ENCODE data around the gene TRPV3.
"Not testable (repeated sequence)": the region's sequence is repeated elsewhere in the genome, so short reads cannot be mapped to it uniquely, and the experiment has no call there.

Gene TRPV3

GRCh38 chr17:3471599-3471998, 86.0 kb downstream of the TRPV3 start, which contains the start of gene SPATA22:
Gene SPATA22 (minus strand): TSS chr17:3471819. CDS start chr17:3469325, 2,494 bp downstream.
- no peaks in the 10 kb centered on the region for H3K4me1 ChIP-seq (ENCODE audit: control insufficient read depth, insufficient read depth, low read length)
- H3K27ac ChIP-seq (ENCODE audit: low read length): no peak within 1 kb of the TSS
- no peak within 1 kb of the TSS for H3K4me3 ChIP-seq (ENCODE audit: low read length in 2 of 2)
- no peaks in the 10 kb centered on the region for H3K9me3 ChIP-seq (ENCODE audit: control insufficient read depth in 2 of 2, low read length in 2 of 2)
- H3K27me3 ChIP-seq (ENCODE audit: control insufficient read depth in 1 of 2, insufficient read depth in 2 of 2, low read length in 2 of 2): no peaks in the 10 kb centered on the region
- H3K36me3 ChIP-seq (ENCODE audit: control insufficient read depth in 2 of 2, insufficient read depth in 2 of 2, low read length in 2 of 2): no peaks in the 10 kb centered on the region
- H3K9ac ChIP-seq (ENCODE audit: low read length in 2 of 2): no peak within 1 kb of the TSS

- H3K4me3 ChIP-seq (ENCODE audit: low read length in 2 of 2): no peak overlapping the region
- no peaks in the 10 kb centered on the region for H3K36me3 ChIP-seq (ENCODE audit: control insufficient read depth in 2 of 2, insufficient read depth in 2 of 2, low read length in 2 of 2)
- H3K4me1 ChIP-seq (ENCODE audit: control insufficient read depth, insufficient read depth, low read length): no peaks in the 10 kb centered on the region
- H3K9me3 ChIP-seq (ENCODE audit: control insufficient read depth in 2 of 2, low read length in 2 of 2): no peaks in the 10 kb centered on the region
- H3K9ac ChIP-seq (ENCODE audit: low read length in 2 of 2): no peak overlapping the region
- H3K27ac ChIP-seq (ENCODE audit: low read length): no peak overlapping the region
- H3K27me3 ChIP-seq (ENCODE audit: control insufficient read depth in 1 of 2, insufficient read depth in 2 of 2, low read length in 2 of 2): no peaks in the 10 kb centered on the region
Measured at GRCh38 chr17:3469529-3469928, 88.1 kb downstream of the TRPV3 start.

- not testable (repeated sequence) for H3K27me3 ChIP-seq (ENCODE audit: control insufficient read depth in 1 of 2, insufficient read depth in 2 of 2, low read length in 2 of 2); H3K27ac ChIP-seq (ENCODE audit: low read length); H3K36me3 ChIP-seq (ENCODE audit: control insufficient read depth in 2 of 2, insufficient read depth in 2 of 2, low read length in 2 of 2); H3K9me3 ChIP-seq (ENCODE audit: control insufficient read depth in 2 of 2, low read length in 2 of 2); H3K9ac ChIP-seq (ENCODE audit: low read length in 2 of 2); H3K4me1 ChIP-seq (ENCODE audit: control insufficient read depth, insufficient read depth, low read length); H3K4me3 ChIP-seq (ENCODE audit: low read length in 2 of 2)
Measured at GRCh38 chr17:3466355-3466754, 91.3 kb downstream of the TRPV3 start.
